Measurements from ENCODE around the gene EPN2.

The EPN2 gene

DNA sequence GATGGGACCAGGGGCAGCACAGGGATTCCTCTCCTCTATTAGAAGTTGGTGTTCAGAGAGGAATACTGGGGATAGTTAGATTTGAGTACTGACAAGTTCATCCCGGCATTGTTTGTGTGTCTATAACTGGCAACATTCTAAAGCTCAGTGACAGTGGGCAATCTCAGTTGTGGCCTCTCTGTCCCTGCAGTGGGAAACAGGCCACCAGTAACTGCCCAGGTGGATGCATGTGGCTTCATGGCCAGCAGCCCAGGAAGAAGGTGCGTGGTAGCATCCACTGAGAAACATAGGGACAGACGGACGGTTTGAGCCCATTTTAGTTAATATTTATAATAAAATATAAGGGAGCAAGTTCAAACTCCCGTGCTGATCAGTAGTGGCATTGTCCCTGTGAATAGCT, 73.8 kb downstream of the EPN2 start:
- H3K4me3 ChIP-seq (ENCODE audit: low read depth, low read length) = no peak overlapping the region
- TF ChIP-seq, protein P1, sequence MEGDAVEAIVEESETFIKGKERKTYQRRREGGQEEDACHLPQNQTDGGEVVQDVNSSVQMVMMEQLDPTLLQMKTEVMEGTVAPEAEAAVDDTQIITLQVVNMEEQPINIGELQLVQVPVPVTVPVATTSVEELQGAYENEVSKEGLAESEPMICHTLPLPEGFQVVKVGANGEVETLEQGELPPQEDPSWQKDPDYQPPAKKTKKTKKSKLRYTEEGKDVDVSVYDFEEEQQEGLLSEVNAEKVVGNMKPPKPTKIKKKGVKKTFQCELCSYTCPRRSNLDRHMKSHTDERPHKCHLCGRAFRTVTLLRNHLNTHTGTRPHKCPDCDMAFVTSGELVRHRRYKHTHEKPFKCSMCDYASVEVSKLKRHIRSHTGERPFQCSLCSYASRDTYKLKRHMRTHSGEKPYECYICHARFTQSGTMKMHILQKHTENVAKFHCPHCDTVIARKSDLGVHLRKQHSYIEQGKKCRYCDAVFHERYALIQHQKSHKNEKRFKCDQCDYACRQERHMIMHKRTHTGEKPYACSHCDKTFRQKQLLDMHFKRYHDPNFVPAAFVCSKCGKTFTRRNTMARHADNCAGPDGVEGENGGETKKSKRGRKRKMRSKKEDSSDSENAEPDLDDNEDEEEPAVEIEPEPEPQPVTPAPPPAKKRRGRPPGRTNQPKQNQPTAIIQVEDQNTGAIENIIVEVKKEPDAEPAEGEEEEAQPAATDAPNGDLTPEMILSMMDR (IDR thresholded peaks at IDR 0.05; ENCODE audit: control insufficient read depth, extremely low read depth, insufficient read depth) = no peak
- no peak for DNase-seq (ENCODE audit: low read depth)

DNA sequence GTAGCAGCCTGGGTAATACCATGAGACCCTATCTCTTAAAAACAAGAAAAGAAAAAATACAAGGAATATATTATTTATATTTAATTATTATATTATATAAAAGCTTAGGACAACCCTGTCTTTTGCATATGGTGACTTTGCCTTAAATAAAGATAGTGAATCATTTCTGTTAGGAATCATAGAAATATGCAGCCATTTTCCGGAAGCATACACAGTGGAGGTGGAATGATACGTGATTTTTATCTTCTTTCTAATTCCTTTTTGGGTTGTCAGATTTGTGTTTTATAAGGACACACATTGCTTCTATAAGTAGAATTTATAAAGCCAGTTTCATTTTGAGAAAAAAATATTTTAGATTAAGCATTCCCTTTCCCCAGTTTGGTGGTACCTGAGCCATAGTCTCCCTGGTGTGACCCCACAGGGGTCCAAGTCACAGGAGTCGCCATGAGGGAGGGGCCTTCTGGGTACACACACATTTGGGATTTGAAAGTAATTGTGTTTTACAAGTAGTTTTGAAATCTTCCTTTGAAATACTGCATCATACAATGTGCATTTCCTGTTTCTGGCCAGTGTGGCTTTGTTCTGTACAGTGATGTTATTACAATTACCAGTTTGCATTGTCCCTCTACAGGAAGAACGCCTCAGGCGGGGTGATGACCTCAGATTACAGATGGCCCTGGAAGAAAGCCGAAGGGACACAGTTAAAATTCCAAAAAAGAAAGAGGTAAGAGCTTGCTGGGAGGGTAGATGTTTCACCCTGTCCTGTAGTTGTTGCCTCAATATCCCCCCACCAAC, 74.5 kb downstream of the EPN2 start:
- no peak for DNase-seq (ENCODE audit: low read depth)
- H3K4me3 ChIP-seq (ENCODE audit: low read depth, low read length) = no peak overlapping the region
- TF ChIP-seq, protein P1 (IDR thresholded peaks at IDR 0.05; ENCODE audit: control insufficient read depth, extremely low read depth, insufficient read depth) = no peak

DNA sequence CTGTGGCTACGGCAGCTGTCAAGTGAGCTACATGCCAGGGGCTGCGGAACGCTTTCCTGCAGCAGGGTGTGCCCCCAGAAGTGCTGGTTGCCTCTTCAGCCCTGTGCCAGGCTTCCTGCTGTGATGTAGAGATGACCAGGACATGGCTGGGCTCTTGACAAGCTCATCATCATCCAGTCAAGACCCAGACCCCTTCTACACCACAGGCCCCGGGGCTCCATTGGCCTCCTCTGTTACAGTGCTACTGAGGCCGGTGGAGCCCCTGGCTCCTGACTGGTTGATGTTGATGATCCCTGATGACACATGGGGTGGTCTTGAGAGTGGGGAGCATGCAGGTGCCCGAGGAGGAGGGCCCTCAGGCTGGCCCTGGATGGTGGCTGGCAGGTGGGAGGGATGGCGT, 75.2 kb downstream of the EPN2 start:
- DNase-seq (ENCODE audit: low read depth) = no peak
- H3K4me3 ChIP-seq (ENCODE audit: low read depth, low read length) = no peak overlapping the region
- TF ChIP-seq, protein P1 (IDR thresholded peaks at IDR 0.05; ENCODE audit: control insufficient read depth, extremely low read depth, insufficient read depth) = no peak

DNA sequence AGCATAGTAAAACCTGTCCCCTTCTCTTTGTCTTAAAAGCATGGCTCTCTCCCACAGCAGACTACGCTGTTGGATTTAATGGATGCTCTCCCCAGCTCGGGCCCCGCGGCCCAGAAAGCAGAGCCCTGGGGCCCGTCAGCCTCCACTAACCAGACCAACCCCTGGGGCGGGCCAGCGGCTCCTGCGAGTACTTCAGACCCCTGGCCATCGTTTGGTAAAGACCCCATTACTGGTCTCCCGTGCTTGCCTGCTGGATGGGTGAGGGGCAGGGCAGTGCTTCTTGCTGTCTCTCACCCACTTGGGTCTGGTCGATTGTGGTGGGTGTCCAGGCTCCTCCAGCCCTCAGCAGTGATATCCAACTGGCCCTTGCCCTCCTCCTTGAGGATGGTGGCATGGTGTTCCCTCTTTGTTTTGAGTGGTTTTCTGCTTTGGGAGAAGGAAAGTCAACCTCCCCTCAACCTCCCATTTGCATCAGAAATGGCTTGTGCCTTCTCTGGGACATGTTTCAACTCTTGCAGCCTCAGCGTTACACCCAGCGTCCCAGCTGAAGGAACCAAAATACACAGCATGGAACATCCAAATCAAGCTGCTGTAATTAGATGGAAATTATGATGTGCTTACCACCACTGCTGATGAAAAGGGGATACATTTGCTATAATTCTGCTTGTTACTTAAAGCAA, 76.0 kb downstream of the EPN2 start:
- no peak overlapping the region for H3K4me3 ChIP-seq (ENCODE audit: low read depth, low read length)
- DNase-seq (ENCODE audit: low read depth) = no peak
- TF ChIP-seq, protein P1 (IDR thresholded peaks at IDR 0.05; ENCODE audit: control insufficient read depth, extremely low read depth, insufficient read depth) = no peak

DNA sequence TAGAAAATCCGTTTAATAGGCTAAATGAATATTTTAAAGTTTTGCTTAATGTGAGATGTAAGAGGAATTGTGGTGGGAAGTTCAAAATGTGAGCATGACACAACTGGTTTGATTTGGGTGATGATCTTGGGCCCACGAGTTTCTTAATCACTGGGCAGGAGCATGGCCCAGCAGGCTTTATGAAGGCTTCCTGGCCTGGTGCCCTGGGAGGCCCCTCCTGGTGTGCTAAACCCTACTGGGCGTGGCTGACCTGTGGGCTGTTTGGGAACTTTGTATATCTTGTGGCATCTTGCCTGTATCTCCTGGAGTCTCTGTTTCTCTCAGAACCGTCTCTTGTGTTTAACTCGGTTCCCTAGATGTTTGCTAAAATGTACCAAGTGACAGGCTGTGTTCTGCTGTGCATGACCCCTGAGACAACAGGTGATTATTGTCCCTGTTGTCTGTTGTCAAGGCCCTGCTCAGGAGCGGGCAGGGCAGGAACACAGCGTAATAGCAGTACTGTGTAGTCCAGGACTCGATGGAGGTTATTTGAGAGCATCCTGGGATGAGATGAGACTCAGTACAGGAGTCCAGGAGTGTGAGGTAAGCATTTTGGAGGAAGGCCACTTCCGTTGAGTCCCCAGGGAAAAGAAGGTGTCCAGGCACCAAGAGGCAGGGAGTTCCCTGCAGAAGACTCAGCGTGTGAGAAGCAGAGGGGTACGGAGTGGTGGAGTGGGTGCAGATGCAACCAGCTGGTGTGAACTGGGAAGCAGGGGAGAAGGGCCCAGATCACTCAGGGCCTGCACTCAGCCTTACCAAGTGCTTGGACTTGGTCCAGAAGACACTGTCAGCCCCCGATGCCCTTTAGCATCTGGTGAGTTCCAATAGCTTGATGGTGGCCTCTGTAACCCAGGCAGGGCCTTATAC, 76.8 kb downstream of the EPN2 start:
- TF ChIP-seq, protein P1 (IDR thresholded peaks at IDR 0.05; ENCODE audit: control insufficient read depth, extremely low read depth, insufficient read depth) = no peak
- H3K4me3 ChIP-seq (ENCODE audit: low read depth, low read length) = no peak overlapping the region
- DNase-seq (ENCODE audit: low read depth) = no peak

DNA sequence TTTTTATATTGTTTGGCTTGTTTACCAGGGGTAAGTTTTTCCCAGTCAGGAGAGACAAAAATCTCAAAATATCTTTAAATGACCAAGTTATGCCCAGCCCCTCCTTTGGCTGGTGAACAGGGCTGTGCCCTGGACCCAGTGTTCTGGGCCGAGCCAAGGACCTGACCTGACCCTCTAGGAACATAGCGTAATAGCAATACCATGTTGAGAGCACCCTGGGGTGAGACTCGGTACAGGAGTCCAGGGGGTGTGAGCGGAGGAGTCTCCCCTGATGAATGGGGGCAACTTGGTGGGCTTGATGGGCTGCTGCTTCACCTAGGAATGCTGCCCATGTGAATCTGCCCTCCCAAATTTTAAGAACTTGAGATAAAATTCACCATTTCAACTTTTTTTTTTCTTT, 77.9 kb downstream of the EPN2 start:
- TF ChIP-seq, protein P1 (IDR thresholded peaks at IDR 0.05; ENCODE audit: control insufficient read depth, extremely low read depth, insufficient read depth) = no peak
- DNase-seq (ENCODE audit: low read depth) = no peak
- no peak overlapping the region for H3K4me3 ChIP-seq (ENCODE audit: low read depth, low read length)

Measured in LNCaP clone FGC (cell line).